HG02763 (cell line): Measurements from ENCODE around the gene SSH3.

Experiments
- ATAC-seq: cut with Tn5 transposase; IDR thresholded peaks from one replicate; pipeline ENCODE4 v1.9.1; 2021; ENCODE audit warnings: mild to moderate bottlenecking, moderate library complexity; ENCODE audit not compliant: unreplicated experiment

Gene SSH3

DNA sequence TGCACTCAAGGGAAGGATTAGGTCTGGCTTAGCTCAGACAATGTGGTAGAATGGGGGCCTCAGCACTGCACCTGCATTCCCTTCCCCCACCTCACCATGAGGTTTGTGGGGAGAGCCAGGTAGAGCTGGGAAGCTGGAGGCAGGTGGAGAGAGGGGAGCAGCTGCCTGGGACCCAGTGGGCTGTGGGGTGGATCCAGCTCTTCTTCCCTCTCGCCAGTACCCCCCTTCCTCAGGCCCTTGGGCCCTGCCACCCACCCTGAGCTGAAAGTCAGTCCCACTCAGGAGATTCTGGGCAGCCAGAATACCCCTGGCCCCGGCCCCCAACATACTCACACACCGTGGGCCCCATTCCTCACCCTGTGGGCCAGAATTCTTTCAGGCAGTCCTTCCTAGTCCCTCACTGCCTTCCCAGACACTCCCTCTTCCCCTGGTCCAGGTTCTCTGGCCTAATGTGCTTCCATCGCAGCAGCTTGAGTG, 53.1 kb downstream of the SSH3 start:
- no peak for ATAC-seq

DNA sequence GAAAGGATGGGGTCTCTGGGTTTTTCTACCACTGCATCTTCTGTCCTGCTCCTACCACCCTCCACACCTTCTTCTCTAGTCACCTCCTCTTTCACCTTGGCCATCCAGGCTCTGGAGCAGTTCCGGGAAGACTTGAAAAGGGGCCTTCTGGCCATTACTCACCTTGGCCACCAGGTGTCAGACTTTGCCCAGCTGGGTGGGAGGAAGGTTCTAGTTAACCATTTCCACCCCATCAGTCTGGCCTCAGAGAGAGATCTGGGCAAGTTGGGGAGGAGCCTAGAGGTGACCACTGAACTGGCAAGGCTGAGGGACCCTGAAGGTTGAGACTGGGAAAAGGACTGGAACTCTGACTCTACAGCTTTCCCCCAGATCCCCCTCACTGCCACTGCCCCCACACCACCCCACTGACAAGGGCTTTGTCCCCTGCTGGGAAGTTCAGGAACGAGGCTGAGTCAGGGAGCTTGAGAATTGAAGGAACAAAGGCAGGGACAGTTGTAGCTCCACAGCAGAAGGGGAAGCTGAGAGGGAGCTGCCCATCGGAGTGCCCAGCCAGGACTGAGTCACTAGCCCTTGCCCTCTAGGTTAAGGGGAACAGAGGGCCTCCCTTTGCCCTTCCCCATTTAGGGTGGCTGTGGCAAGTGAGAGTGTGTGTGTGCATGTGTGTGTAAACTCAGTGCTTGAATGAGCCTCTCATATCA, 53.7 kb downstream of the SSH3 start:
- ATAC-seq = no peak

DNA sequence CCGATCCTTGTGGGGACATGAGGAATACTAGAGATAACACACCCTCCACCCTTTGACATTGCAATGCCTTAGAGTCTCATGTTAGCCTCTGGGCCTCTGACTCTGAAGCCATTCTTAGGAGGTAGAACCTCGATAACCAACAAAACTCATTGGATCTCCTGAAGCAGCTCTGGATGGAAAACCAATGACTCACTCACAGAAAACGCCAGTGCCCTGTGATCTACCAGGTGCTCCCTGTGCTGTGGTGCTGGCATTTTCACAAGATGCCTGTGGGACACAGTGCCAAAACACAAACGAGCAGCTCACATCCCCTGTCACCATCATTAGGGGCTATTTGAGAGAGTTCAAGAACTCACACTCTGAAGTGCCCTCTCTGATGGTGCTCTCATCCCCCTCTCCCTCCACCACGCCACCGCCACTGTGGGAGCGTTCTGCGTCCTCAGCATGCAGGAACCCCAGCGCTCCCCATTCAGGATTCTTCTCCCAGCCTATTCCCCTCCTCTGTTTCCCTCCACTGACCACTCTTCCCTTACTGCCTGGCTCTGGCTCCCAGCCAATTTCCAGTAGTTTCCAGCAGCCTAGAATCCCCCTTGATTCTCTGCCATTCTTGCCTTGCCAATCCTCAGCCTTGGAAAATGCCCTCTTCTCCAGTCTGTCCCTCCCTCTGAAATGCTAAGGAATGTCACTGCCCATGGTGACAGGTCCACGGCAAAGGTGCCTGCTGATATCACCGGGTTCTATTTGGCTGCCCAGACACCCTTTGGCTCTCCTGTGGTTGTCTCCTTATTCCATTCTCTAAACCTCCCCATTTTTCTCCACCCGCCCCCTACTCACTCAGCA, 54.7 kb downstream of the SSH3 start:
- no peak for ATAC-seq
